Measurements from ENCODE around the gene HSPB9.

HSPB9 gene

GRCh38 chr17:42098730-42099399, 23.7 kb upstream of the HSPB9 start:
- DNase-seq (ENCODE audit: low read depth in 4 of 4, low spot score in 1 of 4): no peak

- DNase-seq (ENCODE audit: low read depth in 4 of 4, low spot score in 1 of 4): peak; percentile 38 to 63 (median 52)
These were observed 20.9 kb upstream of the HSPB9 start for GRCh38 chr17:42101513-42102292.

GRCh38 chr17:42103221-42103954, 19.2 kb upstream of the HSPB9 start:
- no peak for DNase-seq (ENCODE audit: low read depth in 4 of 4, low spot score in 1 of 4)

GRCh38 chr17:42104264-42104663, 18.3 kb upstream of the HSPB9 start:
- DNase-seq (ENCODE audit: low read depth in 4 of 4, low spot score in 1 of 4): no peak

- DNase-seq (ENCODE audit: low read depth in 4 of 4, low spot score in 1 of 4): no peak
These were observed 16.6 kb upstream of the HSPB9 start for GRCh38 chr17:42106009-42106408.

GRCh38 chr17:42107124-42107523, 15.5 kb upstream of the HSPB9 start:
- no peak for DNase-seq (ENCODE audit: low read depth in 4 of 4, low spot score in 1 of 4)

- DNase-seq (ENCODE audit: low read depth in 4 of 4, low spot score in 1 of 4): peak; percentile 82 to 95 (median 88)
These were observed 14.7 kb upstream of the HSPB9 start for GRCh38 chr17:42107597-42108576.

GRCh38 chr17:42109086-42109485, 13.5 kb upstream of the HSPB9 start:
- DNase-seq (ENCODE audit: low read depth in 4 of 4, low spot score in 1 of 4): no peak

- no peak for DNase-seq (ENCODE audit: low read depth in 4 of 4, low spot score in 1 of 4)
These were observed 12.0 kb upstream of the HSPB9 start for GRCh38 chr17:42110301-42111264.

GRCh38 chr17:42111265-42111636, 11.4 kb upstream of the HSPB9 start:
- DNase-seq (ENCODE audit: low read depth in 4 of 4, low spot score in 1 of 4): no peak

GRCh38 chr17:42111871-42112551, 10.6 kb upstream of the HSPB9 start:
- no peak for DNase-seq (ENCODE audit: low read depth in 4 of 4, low spot score in 1 of 4)

- DNase-seq (ENCODE audit: low read depth in 4 of 4, low spot score in 1 of 4): peak in 3 of 4 experiments; percentile 36 to 72 (median 64)
These were observed 9.9 kb upstream of the HSPB9 start, which contains the start of gene DHX58 for GRCh38 chr17:42112552-42113176. Gene DHX58, minus strand, starts transcription at chr17:42112714. Its CDS starts 822 bp downstream, at chr17:42111892.

- no peak for DNase-seq (ENCODE audit: low read depth in 4 of 4, low spot score in 1 of 4)
These were observed 9.1 kb upstream of the HSPB9 start for GRCh38 chr17:42113293-42114069.

GRCh38 chr17:42114118-42114517, 8.5 kb upstream of the HSPB9 start:
- no peak for DNase-seq (ENCODE audit: low read depth in 4 of 4, low spot score in 1 of 4)

- peak; percentile 56 to 70 (median 64) for DNase-seq (ENCODE audit: low read depth in 4 of 4, low spot score in 1 of 4)
These were observed 5.8 kb upstream of the HSPB9 start for GRCh38 chr17:42116705-42117396.

- no peak for DNase-seq (ENCODE audit: low read depth in 4 of 4, low spot score in 1 of 4)
These were observed 5.0 kb upstream of the HSPB9 start for GRCh38 chr17:42117397-42118125.

All from stimulated activated CD4-positive, alpha-beta T cell treated with anti-CD3 and anti-CD28 coated beads, Interleukin-1b, Interleukin-23, amount 100 ng/mL, for 24 hours (primary cell).